Endometrial microvascular endothelial cells (primary cell): ENCODE data around the gene SPAM1. TPM values are rescaled to one million over a fixed set of nuclear protein-coding genes. Genes with fewer than 3 reads are reported as not detected.
"Not testable (repeated sequence)": the region's sequence is repeated elsewhere in the genome, so short reads cannot be mapped to it uniquely, and the experiment has no call there.

ENCODE experiments used
- in situ Hi-C: cut with HindIII; loops from 2 replicates; pipeline ENCODE4 v1.10.0; 2017; ENCODE audit warnings: low sequenced_read_pairs, low pct_unique_long_range_greater_than_20kb; ENCODE audit errors: inconsistent ontology term
- total RNA-seq: library from RNA; depleted of rRNA; stranded (reverse); fragments of >200 nt; gene quantifications from one replicate; pipeline ENCODE4 v1.2.3, GENCODE V29; 2015; ENCODE audit errors: inconsistent ontology term

SPAM1 gene
- total RNA-seq, 1 donor from 2014 or later, result not detected

- in situ Hi-C loops, result no loop called here
Measured at GRCh38 chr7:123999703-124000102, 74.7 kb downstream of the SPAM1 start.

- in situ Hi-C loops, result not testable (repeated sequence)
Measured at GRCh38 chr7:124008296-124008695, 83.3 kb downstream of the SPAM1 start.

GRCh38 chr7:124009321-124009720 is 84.3 kb downstream of the SPAM1 start:
- in situ Hi-C loops, result no loop called here

Other genes with a start within 250 kb of the SPAM1 start
- gene WASL, start 176.2 kb upstream of the SPAM1 start, total RNA-seq, result 15.0 TPM
- not detected for gene HYAL4, start 80.1 kb upstream of the SPAM1 start, total RNA-seq
- gene TMEM229A, start 107.8 kb downstream of the SPAM1 start, total RNA-seq, result not detected